Stimulated activated naive CD4-positive, alpha-beta T cell treated with Interleukin-2 at 50 U/mL for 16 hours (primary cell): ENCODE data around the gene RGS6.
"Not testable (repeated sequence)": the region's sequence is repeated elsewhere in the genome, so short reads cannot be mapped to it uniquely, and the experiment has no call there.

Source experiments
- DNase-seq: peaks from one replicate; lab custom pipeline; 2025; lab: John Stamatoyannopoulos, UW

Gene RGS6

GRCh38 chr14:71932229-71932981 is at the start of gene RGS6:
Gene RGS6 (plus strand): TSS chr14:71932429.
- peak; percentile 1 for DNase-seq

GRCh38 chr14:71883094-71883493 is 49.1 kb upstream of the RGS6 start:
- DNase-seq: no peak

- no peak for DNase-seq
Observed at GRCh38 chr14:71885301-71885700, 46.9 kb upstream of the RGS6 start.

DNA sequence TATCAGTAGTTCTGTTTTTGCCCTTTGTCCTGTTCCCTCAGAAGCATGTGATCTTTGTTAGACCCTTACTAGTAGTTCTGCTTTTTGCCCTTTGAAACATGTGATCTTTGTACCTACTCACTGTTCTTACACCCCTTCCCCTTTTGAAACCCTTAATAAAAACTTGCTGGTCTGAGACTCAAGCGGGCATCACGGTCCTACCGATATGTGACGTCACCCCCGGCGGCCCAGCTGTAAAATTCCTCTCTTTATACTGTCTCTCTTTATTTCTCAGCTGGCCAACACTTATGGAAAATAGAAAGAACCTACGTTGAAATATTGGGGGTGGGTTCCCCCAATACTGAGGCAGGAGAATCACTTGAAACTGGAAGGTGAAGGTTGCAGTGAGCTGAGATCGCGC is 44.4 kb upstream of the RGS6 start:
- DNase-seq: not testable (repeated sequence)

DNA sequence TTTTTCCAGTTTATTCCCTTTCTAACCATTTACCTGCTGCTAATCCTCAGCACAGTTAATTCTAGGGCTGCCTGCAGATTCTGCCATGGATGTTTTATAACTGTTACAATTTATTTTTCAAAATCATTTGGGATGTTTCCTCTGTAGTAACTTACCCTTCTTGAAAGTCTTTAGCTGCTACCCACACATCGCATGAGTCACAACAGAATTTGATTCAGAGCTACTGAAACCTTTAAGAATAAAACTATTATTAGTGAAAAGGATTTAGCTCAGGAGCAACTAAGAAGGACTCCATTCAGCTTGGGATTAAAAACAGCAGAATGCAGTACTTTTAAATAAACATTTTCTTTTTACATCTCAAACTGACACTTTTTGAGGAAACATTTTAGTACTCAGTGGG is 41.7 kb upstream of the RGS6 start:
- no peak for DNase-seq

- no peak for DNase-seq
Observed at GRCh38 chr14:71891185-71891584, 41.0 kb upstream of the RGS6 start.

DNA sequence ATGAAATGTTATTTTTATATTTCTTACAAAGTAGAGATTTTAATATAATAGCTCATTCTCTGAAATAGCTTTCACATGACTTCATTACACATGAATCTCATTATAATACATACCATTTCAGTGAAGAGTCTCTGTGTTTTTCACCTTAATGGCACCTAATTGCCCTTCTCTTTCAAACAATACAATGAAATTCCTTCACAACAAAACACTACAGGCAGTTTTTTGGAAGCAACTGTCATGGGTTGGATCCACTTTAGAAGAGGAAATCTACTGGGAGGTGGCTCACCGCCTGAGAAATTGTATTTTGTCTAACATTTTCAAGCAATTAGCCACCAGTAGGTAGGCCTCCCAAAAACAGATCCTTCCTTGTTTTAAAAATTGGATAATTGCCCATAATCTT is 40.3 kb upstream of the RGS6 start:
- no peak for DNase-seq

- no peak for DNase-seq
Observed at GRCh38 chr14:71905031-71905430, 27.2 kb upstream of the RGS6 start.

DNA sequence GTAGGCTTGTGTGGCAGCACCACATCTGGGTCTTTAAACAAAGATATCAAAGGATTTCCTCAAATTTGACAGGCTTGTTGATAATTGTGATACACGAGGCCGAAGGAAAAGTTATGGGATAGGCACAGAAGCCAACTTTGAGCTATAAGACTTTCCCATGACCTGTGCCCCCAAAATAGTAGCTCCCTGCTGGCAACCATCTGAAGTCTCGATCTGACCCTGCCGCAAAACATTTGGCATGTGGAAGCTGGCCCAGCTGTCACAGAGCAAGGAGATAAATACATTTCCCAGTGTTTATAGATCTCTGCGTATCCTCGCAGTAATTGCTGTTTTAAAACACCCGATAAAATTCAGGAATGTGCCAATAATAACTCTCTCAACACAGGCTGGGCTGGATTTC is 26.4 kb upstream of the RGS6 start:
- no peak for DNase-seq

GRCh38 chr14:71907793-71908515 is 24.3 kb upstream of the RGS6 start:
- no peak for DNase-seq

- DNase-seq: no peak
Observed at GRCh38 chr14:71911669-71912068, 20.6 kb upstream of the RGS6 start.

- no peak for DNase-seq
Observed at GRCh38 chr14:71913342-71913741, 18.9 kb upstream of the RGS6 start.

GRCh38 chr14:71918955-71919354 is 13.3 kb upstream of the RGS6 start:
- no peak for DNase-seq

DNA sequence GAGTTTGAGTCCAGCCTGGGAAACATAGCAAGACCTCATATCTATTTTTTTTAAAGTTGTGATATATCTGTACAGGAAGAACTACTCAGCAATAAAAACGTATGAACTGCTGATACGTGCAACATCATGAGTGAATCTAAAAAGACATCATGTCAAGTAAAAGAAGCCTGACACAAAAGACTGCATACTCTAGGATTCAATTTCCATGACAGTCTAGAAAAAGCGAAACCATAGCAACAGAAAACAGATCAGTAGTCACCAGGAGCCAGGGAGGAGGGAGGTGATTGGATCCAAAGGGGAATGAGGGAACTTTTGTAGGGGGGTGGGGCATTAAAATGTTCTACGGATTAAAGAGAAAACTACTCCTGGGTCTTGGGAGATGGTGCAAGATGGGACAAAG is 8.7 kb upstream of the RGS6 start:
- no peak for DNase-seq

DNA sequence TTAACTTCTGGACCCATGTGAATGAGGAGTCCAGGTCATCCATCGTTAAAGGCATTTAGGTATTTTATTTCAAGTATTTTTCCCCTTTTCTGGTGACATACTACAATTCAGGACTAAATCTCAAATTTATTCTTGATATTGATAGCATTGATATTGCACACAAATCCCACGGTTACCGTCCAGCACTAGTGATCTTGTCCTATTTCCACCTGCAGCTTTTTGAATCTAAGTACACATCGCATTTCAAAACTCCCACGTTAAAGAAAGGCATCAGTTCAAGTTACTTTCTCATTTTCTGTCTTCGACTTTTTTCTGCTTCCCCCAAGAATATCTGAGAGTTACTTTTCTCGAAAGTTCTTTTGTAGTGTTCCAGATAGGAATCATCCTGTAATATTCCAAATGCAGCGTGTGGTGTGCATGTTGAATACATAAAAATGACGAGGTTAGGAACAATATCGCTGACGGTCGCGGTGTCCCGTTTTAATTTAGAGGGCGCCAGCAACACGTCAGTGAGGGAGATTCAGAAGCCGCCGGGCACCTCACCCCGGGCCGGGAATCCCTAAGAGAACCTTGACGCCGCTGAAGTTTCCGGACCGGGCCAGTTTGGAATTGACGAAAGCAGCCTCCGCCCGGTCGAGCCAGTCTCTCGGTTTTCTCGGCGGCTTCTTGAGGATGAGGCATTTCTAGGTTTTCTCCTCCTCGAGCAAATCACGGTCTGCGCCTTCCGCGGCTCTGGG is 569 bp upstream of the RGS6 start:
- no peak for DNase-seq

DNA sequence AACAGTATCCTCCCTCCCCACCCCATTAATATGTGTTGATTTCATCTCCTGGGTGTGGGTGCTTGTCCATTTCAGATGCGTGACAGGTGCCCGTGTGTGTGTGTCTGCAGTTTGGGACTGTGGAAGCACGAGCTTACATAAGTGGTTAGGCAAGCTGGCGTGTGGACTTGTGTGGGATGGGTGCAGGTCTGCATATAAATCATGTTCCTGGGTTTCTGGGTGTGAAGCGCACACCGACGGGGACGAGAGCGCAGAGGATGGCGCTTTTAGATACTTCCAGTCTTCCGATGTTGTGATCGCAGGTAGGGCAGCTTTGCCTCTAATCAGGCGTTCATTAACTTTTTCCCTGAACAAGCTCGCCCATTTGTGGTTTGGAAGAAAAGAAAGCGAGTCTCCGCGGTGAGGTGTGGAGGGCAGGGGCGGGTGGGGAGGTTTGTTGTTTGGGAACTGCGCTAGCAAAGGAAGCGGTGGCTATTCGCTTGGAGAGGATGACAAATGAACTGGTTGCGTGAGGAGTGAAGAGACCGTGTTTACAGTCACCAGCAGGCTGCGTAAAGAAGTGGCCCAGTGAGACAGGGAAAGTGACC is 865 bp downstream of the RGS6 start:
- no peak for DNase-seq

DNA sequence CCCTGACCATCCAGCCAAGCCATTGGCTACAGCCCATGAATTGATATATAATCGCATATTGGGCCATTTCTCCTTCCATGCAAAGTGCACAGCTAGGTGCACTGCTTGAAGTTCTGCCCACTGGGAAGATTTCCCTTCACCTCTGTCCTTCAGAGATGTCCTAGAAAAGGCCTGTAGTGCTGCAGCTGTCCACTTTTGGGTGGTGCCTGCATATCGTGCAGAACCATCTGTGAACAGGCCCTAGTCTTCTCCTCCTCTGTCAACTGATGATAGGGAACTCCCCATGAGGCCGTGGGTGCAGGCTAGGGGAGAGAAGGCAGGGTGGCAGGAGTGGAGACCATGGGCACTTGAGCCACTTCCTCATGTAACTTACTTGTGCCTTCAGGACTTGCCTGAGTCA is 6.0 kb downstream of the RGS6 start:
- not testable (repeated sequence) for DNase-seq

GRCh38 chr14:71939344-71939743 is 7.1 kb downstream of the RGS6 start:
- not testable (repeated sequence) for DNase-seq

GRCh38 chr14:71940500-71940899 is 8.3 kb downstream of the RGS6 start:
- not testable (repeated sequence) for DNase-seq

- not testable (repeated sequence) for DNase-seq
Observed at GRCh38 chr14:71941616-71942015, 9.4 kb downstream of the RGS6 start.

DNA sequence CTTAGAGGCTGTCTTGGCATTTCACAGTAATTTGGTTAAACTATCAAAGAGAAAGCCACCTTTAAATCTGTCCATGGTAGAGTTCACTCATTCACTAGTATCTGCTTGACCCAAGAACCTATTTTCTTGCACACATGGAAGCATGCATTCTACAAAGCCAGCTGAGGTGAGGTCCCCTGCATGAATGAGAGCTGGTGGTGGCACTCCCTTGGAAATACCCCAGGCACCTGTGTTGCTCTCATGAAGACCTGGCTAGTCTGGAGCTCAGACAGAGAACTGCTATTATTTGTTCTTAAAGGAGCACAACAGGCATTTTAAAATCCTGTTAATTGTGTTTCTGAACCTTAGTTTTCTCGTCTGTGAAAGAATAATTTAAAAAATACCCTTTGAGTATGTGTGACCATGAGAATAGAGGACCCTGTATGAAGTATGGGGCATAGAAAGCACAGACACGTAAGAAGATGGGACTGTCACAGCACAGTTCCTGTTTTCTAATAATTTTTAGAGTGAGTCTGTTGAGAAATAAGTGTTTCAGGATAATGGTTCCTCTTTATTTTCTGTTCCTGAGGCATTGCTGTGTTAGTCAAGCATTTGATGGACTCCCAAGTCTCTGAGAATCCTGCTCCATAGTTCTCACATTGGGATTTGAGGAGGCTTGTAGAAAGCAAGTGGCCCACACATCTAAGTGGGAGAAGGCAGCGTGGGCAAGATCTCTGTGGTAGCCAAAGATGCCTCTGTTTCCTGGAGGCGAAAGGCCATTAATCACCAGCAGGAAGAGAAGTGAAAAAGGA is 10.9 kb downstream of the RGS6 start:
- DNase-seq: no peak

DNA sequence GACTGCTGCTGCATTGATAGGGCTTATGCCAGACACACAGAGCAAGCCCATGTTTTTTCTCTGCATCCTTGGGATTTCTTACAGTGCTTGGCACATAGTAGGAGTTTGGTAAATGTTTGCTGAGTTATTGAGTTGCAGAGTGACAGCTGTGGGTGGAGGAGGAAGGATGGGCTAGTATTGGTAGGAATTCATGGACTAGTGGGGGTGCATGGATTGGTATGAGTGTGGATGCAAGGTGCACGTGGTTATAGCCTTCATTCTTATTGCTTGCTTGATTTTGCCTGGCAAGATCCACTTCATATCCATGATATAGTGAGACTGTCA is 11.4 kb downstream of the RGS6 start:
- DNase-seq: no peak
